LoVo (cell line): ENCODE data around the gene RAPGEFL1.
A peak's percentile ranks its signal among the peaks of the same experiment; 100 is the strongest.
"Not testable (repeated sequence)": the region's sequence is repeated elsewhere in the genome, so short reads cannot be mapped to it uniquely, and the experiment has no call there.

Experiments
- DNase-seq: peaks from one replicate; pipeline ENCODE4 v3.0.0-alpha.2; 2016; ENCODE audit warnings: low spot score

RAPGEFL1 gene

DNA sequence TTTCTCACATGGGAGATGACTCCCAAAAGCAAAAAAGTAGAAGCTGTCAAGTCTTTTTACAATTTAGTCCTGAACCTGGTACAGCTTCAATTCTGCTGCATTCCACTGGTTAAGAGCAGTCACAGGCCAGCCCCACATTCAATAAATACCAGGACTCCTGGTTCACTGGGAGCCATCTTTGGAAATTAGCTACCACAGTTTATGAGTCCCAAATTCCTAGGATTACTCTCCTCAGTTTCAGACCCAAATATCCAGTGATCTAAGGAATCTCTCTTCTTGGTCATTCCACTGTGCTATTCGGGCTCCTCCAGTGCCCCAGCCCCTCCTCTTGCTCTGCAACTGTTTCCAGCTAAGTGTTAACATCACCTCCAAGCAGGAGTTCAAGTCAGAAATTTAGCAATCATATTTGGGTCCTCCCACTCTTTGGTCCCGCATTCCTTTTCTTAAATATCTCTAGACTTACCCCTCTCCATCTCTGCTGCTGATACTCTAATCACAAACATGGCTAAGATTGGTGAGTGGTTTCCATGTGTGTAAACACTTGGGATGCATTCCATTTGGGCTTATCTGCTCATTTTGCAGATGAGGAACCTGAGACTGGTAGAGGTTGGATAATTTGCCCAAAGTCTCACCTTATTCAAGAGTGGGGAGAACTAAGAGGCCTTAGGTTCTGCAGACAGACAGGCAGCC, 32.3 kb downstream of the RAPGEFL1 start:
- no peak for DNase-seq

DNA sequence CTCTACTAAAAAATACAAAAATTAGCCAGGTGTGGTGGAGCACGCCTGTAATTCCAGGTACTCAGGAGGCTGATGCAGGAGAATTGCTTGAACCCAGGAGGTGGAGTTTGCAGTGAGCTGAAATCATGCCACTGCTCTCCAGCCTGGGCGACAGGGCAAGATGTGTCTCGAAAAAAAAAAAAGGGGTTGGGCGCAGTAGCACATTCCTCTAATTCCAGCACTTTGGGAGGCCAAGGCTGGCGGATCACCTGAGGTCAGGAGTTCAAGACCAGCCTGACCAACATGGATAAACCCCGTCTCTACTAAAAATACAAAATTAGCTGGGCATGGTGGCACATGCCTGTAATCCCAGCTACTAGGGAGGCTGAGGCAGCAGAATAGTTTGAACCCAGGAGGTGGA, 36.6 kb downstream of the RAPGEFL1 start:
- DNase-seq, result not testable (repeated sequence)

GRCh38 chr17:40218006-40218739, 40.9 kb downstream of the RAPGEFL1 start:
- no peak for DNase-seq

DNA sequence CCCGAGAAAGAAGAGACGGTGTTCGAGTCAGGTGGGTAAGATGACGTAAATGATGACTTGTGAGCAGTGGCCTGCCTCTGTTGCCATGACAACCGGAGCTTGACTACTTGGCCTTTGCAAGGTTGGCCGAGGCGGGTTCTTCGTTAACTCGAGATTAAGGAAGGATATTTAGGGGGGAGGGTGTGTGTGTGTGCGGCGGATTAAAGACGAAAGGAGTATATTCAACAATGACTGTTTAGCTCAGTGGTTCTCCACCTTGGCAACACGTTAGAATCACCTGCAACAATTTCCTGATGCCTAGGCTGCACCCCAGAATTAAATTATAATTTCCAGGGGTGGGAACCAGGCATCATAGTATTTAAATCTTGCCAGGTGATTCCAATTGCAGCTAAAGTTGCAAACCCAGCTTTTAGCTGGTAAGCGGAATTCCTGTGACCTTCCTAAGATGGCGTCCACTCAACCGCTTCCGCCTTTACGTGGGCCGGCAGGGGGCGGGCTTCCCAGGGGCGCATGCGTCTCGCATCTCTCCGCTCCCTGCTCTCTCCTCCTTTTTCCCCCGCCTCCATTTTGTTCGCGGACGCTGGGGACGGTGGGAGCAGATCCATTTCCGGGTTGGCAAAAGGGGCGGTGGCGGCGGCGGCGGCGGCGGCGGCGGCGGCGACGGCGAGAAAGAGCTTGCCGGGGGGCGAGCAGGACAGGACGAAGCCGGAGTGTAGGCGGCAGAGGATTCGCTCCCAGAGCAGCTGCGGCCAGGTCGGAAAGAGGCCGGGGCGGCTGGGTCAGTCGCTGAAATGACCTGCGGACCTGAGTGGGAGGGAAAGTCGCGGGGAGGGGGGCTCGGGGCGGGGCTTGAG, 41.7 kb downstream of the RAPGEFL1 start, which contains the start of gene WIPF2:
WIPF2 (plus strand) TSS at position 565 of the 854 bp plus-strand sequence. CDS start 37,156 bp downstream, outside the sequence.
- DNase-seq, result peak; percentile 95

GRCh38 chr17:40219594-40220338, 42.5 kb downstream of the RAPGEFL1 start:
- peak; percentile 41 for DNase-seq

- DNase-seq, result no peak
These were observed 47.7 kb downstream of the RAPGEFL1 start for GRCh38 chr17:40224718-40225550.

DNA sequence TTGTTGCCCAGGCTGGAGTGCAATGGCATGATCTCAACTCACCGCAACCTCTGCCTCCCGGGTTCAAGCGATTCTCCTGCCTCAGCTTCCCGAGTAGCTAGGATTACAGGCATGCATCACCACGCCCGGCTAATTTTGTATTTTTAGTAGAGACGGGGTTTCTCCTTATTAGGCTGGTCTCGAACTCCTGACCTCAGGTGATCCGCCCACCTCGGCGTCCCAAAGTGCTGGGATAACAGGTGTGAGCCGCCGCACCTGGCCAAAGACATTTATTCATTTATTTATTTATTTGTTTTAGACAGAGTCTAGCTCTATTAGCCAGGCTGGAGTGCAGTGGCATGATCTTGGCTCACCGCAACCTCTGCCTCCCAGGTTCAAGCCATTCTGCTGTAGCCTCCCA, 51.9 kb downstream of the RAPGEFL1 start:
- not testable (repeated sequence) for DNase-seq

DNA sequence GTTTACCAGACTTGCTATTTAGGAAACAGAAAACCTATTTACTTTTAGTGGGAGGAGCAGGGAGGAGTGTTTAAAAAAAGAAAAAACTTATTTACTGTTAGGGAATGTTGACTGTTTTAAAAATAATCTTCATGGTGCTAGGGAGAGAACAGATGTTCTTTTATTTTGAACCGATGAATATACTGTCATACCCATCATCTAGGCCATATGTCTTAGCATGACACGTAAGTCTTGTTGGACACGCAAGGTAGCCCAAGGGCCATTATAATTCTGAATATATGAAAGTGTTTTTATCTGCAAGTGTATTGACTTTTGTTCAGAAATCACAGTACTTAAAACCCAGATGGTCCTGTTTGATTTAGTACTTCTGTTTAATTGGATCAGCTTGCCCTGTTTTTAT, 53.4 kb downstream of the RAPGEFL1 start:
- no peak for DNase-seq

DNA sequence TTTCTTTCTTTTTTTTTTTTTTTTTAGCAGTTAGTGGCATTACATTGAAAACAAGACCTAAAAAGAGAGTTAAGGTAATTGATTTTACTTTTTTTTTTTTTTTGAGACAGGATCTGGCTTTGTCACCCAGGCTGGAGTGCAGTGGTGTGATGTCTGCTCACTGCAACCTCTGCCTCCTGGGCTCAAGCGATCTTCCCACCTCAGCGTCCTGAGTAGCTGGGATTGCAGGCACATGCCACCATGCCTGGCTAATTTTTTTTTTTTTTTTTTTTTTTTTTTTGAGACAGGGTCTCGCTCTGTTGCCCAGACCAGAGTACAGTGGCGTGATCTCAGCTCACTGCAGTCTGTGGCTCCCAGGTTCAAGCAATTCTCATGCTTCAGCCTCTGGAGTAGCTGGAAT, 54.7 kb downstream of the RAPGEFL1 start:
- not testable (repeated sequence) for DNase-seq

- DNase-seq, result no peak
These were observed 64.1 kb downstream of the RAPGEFL1 start for GRCh38 chr17:40241252-40241834.

- no peak for DNase-seq
These were observed 65.5 kb downstream of the RAPGEFL1 start for GRCh38 chr17:40242774-40243173.

- DNase-seq, result no peak
These were observed 66.5 kb downstream of the RAPGEFL1 start for GRCh38 chr17:40243761-40244160.

GRCh38 chr17:40244255-40244654, 67.0 kb downstream of the RAPGEFL1 start:
- no peak for DNase-seq
